Endothelial cell (in vitro differentiated cells): ENCODE measurements around the gene FEN1. TPM values are rescaled to one million over a fixed set of nuclear protein-coding genes. Genes with fewer than 3 reads are reported as not detected.
A peak's percentile ranks its signal among the peaks of the same experiment; 100 is the strongest.

Experiments used
- DNase-seq: peaks from one replicate; pipeline ENCODE4 v3.0.0; 2021; ENCODE audit warnings: low spot score
- H3K27ac Mint-ChIP-seq: one replicate; pipeline ENCODE4 v1.8.0; 2021; ENCODE audit warnings: mixed read lengths, inconsistent platforms; ENCODE audit not compliant: unreplicated experiment
- H3K27me3 Mint-ChIP-seq: one replicate; pipeline ENCODE4 v1.8.0; 2021; ENCODE audit warnings: mild to moderate bottlenecking, moderate library complexity, mixed read lengths, inconsistent platforms; ENCODE audit not compliant: unreplicated experiment
- H3K36me3 Mint-ChIP-seq: one replicate; pipeline ENCODE4 v1.8.0; 2021; ENCODE audit warnings: mild to moderate bottlenecking, low read depth, mixed read lengths, inconsistent platforms; ENCODE audit not compliant: unreplicated experiment
- H3K4me1 Mint-ChIP-seq: one replicate; pipeline ENCODE4 v1.8.0; 2021; ENCODE audit warnings: mild to moderate bottlenecking, mixed read lengths, inconsistent platforms; ENCODE audit not compliant: unreplicated experiment
- H3K4me3 Mint-ChIP-seq: one replicate; pipeline ENCODE4 v1.8.0; 2021; ENCODE audit warnings: mild to moderate bottlenecking, mixed read lengths, inconsistent platforms; ENCODE audit not compliant: unreplicated experiment
- H3K9me3 Mint-ChIP-seq: one replicate; pipeline ENCODE4 v1.8.0; 2021; ENCODE audit warnings: mixed read lengths, inconsistent platforms; ENCODE audit not compliant: unreplicated experiment
- total RNA-seq: library from RNA; stranded (reverse); fragmentation: NEBNext Ultra II Directional; extraction: Animal tissue kit (Norgen Biotek cat#: 25700); gene quantifications from one replicate; pipeline ENCODE4 v1.2.1, GENCODE V29; 2021; ENCODE audit not compliant: unreplicated experiment
- TF ChIP-seq, protein P1 (sequence below): fragments of 200-600 bp; sonication (generic); IDR thresholded peaks from one replicate; pipeline ENCODE4 v1.5.0; 2021; ENCODE audit warnings: antibody characterized with exemption; ENCODE audit not compliant: unreplicated experiment

FEN1 gene
- total RNA-seq, 1 donor from 2014 or later: 22.0 TPM

DNA sequence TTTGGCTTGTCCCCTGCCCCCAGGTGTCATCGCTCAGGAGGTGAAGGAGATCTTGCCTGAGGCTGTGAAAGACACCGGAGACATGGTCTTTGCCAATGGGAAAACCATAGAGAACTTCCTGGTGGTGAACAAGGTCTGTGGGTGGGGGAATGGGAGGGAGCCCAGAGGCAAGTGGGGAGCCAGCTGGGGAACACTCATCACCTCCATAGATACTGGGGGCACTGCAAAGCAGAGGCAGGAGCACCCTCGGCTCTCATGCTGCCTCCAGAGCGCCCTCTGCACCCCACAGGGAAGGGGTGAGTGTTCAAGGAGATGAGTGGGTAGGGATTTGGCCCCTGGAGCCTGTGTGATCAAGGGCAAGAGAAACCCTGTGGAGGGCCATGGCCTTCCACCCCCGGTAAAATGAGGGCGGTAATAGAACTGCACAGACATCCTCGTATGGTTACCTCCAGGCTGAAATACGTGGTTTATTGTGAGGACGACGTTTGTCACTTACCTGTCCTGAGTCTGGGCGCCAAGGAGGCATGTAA is 14.3 kb upstream of the FEN1 start:
- Mint-ChIP-seq H3K9me3 (no peaks in the 10 kb centered on the region), H3K4me3 (peak overlapping the region; percentile 59), H3K27me3 (peaks cover 10% of the 10 kb centered on the region), H3K27ac (no peak overlapping the region), H3K4me1 (no peaks in the 10 kb centered on the region), H3K36me3 (no peaks in the 10 kb centered on the region)
- TF ChIP-seq, protein P1, sequence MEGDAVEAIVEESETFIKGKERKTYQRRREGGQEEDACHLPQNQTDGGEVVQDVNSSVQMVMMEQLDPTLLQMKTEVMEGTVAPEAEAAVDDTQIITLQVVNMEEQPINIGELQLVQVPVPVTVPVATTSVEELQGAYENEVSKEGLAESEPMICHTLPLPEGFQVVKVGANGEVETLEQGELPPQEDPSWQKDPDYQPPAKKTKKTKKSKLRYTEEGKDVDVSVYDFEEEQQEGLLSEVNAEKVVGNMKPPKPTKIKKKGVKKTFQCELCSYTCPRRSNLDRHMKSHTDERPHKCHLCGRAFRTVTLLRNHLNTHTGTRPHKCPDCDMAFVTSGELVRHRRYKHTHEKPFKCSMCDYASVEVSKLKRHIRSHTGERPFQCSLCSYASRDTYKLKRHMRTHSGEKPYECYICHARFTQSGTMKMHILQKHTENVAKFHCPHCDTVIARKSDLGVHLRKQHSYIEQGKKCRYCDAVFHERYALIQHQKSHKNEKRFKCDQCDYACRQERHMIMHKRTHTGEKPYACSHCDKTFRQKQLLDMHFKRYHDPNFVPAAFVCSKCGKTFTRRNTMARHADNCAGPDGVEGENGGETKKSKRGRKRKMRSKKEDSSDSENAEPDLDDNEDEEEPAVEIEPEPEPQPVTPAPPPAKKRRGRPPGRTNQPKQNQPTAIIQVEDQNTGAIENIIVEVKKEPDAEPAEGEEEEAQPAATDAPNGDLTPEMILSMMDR: no peak
- no peak for DNase-seq

DNA sequence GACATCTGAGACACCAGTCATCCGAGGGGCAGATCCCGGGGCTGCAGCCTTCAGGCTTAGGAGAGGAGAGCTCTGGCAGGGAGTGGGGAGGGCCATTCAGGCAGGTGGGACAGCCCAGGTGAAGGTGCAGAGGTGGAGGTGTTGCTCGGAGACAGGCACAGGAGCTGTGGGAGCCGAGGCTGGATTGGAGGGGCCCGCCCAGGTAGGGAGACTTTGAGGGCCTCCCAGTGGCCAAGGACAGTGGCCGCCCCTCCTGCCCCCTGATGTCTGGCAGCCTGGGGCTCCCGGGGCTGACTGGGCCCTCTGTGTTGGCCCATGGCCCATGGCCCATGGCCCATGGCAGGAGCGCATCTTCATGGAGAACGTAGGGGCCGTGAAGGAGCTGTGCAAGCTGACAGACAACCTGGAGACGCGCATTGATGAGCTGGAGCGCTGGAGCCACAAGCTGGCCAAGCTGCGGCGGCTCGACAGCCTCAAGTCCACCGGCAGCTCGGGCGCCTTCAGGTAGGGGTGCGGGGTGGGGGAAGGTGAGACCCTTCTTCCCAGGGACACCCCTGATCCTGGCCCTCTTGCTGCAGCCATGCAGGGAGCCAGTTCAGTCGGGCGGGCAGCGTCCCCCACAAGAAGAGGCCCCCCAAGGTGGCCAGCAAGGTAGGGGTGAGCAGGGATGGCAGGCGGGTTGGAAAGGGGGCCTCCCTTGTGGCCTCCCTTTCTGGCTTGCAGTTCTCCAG is 13.6 kb upstream of the FEN1 start:
- Mint-ChIP-seq H3K27ac (peak overlapping the region; percentile 22), H3K36me3 (no peaks in the 10 kb centered on the region), H3K27me3 (peaks cover 8% of the 10 kb centered on the region), H3K4me1 (no peaks in the 10 kb centered on the region), H3K4me3 (no peak overlapping the region), H3K9me3 (no peaks in the 10 kb centered on the region)
- TF ChIP-seq, protein P1: no peak
- DNase-seq: no peak

DNA sequence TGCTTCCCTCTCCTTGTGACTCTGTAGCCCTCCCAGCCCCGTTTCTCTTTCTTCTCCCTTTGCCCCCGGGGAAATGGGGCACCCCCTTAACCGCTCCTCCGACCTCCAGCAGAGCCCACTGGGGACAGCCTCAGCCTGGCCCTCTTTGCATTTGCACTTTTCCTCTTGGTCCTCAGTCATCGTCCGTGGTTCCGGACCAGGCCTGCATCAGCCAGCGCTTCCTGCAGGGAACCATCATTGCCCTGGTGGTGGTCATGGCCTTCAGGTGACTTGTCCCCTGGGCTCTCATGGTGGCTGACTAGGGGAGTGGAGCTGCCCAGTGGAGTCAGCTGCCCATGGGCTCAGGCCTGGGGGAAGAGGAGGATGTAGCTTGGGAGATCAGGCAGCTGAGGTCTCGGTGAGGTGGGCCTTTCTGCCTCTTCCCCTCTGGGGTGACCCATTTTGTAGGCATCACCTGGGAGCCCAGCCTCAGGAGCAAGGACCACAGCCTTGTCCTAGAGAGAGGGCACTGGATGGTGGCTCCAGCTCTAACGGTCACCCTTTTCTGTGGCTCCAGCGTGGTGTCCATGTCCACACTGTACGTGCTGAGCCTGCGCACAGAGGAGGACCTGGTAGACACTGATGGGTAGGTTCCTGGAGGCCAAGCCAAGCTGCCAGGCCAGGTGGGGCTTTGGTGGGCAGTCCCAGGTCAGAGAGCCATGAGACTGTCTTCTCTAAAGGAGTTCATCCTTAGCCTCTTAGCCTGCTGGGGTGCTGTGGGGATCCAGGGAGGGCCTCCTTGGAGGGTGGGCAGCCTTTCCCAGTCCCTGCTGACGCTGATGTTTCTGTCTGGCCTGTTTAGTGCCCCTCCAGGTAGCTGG is 12.8 kb upstream of the FEN1 start:
- H3K36me3 Mint-ChIP-seq: peaks cover 3% of the 10 kb centered on the region
- no peaks in the 10 kb centered on the region for H3K9me3 Mint-ChIP-seq
- H3K4me1 Mint-ChIP-seq: no peaks in the 10 kb centered on the region
- H3K4me3 Mint-ChIP-seq: no peak overlapping the region
- H3K27me3 Mint-ChIP-seq: peaks cover 7% of the 10 kb centered on the region
- no peak overlapping the region for H3K27ac Mint-ChIP-seq
- TF ChIP-seq, protein P1: no peak
- no peak for DNase-seq

DNA sequence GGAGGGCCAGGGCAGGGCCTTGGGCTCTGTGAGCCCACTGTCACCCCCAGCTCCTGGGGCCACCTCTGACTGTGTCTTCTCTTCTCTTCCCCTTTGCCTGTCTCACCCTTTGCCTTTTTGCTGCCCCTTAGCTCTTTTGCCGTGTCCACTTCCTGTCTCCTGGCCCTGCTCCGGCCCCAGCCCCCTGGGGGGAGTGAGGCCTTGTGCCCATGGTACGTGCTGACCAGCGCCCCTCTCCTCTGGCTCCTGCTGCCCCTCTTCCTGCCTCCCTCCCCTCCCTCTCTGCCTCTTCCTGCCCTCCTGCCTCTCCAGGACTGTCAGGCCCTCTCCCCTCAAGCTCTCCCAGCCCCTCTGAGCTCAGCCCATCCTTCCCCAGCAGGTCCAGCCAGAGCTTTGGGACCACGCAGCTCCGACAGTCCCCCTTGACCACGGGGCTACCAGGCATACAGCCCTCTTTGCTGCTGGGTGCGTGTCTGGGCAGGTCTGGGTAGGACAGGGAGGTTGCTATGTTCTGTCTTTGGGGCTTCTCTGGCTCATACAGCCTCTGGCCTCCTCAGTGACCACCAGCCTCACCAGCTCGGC is 12.0 kb upstream of the FEN1 start:
- no peak overlapping the region for H3K4me3 Mint-ChIP-seq
- no peak overlapping the region for H3K27ac Mint-ChIP-seq
- H3K9me3 Mint-ChIP-seq: no peaks in the 10 kb centered on the region
- no peak for DNase-seq
- TF ChIP-seq, protein P1: no peak
- peaks cover 7% of the 10 kb centered on the region for H3K36me3 Mint-ChIP-seq
- no peaks in the 10 kb centered on the region for H3K4me1 Mint-ChIP-seq
- H3K27me3 Mint-ChIP-seq: peaks cover 7% of the 10 kb centered on the region
